Memory B cell (primary cell): ENCODE results near the gene MT3.

ENCODE experiments used
- ATAC-seq: fragments of 150-1000 bp; cut with Tn5 transposase; 2 replicates; pipeline ENCODE4 v1.10.0; 2021; ENCODE audit warnings: low read depth, mild to moderate bottlenecking, moderate library complexity
- DNase-seq, 2 donors: peaks; one replicate each; pipeline ENCODE4 v3.0.0; 2022; ENCODE audit warnings: low spot score in 2 of 2
- H3K27ac Mint-ChIP-seq: one replicate; pipeline ENCODE4 v1.8.0; 2022; ENCODE audit warnings: mild to moderate bottlenecking, moderate library complexity, mixed read lengths
- H3K27me3 Mint-ChIP-seq: one replicate; pipeline ENCODE4 v1.8.0; 2022; ENCODE audit warnings: mixed read lengths
- H3K36me3 Mint-ChIP-seq: one replicate; pipeline ENCODE4 v1.8.0; 2022; ENCODE audit warnings: mild to moderate bottlenecking, mixed read lengths
- H3K4me1 Mint-ChIP-seq: one replicate; pipeline ENCODE4 v1.8.0; 2022; ENCODE audit warnings: mixed read lengths
- H3K4me3 Mint-ChIP-seq: one replicate; pipeline ENCODE4 v1.8.0; 2022; ENCODE audit warnings: mild to moderate bottlenecking, moderate library complexity, mixed read lengths
- H3K9me3 Mint-ChIP-seq: one replicate; pipeline ENCODE4 v1.8.0; 2022; ENCODE audit warnings: mixed read lengths

Gene MT3

DNA sequence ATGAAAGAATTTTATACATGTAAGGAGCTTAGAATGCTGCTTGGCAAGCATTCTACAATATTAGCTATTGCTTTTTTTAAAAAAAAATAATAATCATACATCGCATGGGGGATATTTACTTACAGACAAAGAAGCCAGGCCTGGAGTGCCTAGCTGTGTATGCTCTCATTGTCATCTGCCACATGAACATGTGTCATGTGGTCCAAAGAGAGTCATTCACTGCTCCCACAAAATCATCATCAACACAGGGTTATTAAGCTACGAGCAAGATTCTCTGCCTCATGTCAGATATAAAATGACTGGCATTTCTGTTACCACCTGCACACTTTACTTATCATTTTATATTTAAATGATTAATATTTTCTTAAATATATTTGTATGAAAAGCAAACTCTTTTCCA lies 34.3 kb downstream of the MT3 start:
- no peak for DNase-seq
- no peak for ATAC-seq
- no peaks in the 10 kb centered on the region for H3K9me3 Mint-ChIP-seq
- H3K4me3 Mint-ChIP-seq, result no peak overlapping the region
- H3K27me3 Mint-ChIP-seq, result peaks cover 18% of the 10 kb centered on the region
- no peaks in the 10 kb centered on the region for H3K36me3 Mint-ChIP-seq
- peaks cover 10% of the 10 kb centered on the region for H3K4me1 Mint-ChIP-seq
- no peak overlapping the region for H3K27ac Mint-ChIP-seq

- ATAC-seq (peak; percentile 45), DNase-seq (no peak)
- Mint-ChIP-seq H3K4me1 (peaks cover 17% of the 10 kb centered on the region), H3K27me3 (peaks cover 16% of the 10 kb centered on the region), H3K4me3 (peak within 1 kb of the TSS; percentile 81), H3K36me3 (no peaks in the 10 kb centered on the region), H3K27ac (no peak within 1 kb of the TSS), H3K9me3 (no peaks in the 10 kb centered on the region)
Measured at GRCh38 chr16:56625140-56625942, 36.0 kb downstream of the MT3 start, which contains the start of gene MT1E. Gene MT1E (plus strand): TSS chr16:56625781. CDS start chr16:56625852, 71 bp downstream.

DNA sequence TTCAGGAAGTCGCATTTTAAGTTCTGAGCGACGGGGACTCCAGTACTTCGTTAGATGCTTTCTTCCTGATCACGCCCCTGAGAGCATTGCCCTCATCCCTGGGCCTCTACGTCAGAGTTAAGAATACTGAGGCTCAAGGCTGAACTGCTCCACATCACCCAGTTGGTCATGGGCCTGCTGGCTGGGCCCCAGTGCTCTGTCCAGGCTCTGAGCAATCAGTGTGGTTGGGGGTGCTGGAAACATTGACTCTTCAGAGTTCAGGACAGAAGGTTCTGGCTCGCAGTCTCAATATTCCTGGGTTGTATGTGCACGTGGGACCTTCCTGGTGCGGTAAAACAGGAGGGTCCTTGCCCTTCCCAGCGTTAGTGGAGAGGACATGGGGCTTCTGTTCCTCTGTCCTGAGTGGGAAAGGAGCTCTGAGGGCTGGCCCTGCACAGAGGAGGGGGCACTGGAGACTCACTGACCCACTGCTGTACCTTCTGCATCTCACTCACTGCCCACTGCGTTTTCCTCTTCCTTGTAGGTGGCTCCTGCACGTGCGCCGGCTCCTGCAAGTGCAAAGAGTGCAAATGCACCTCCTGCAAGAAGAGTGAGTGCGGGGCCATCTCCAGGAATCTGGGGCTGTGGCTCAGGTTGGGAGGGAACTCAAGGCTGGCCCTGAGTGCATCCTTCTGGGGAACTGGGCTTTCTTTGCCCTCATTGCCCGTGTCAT lies 36.8 kb downstream of the MT3 start:
- H3K27ac Mint-ChIP-seq, result no peak overlapping the region
- no peak for DNase-seq

GRCh38 chr16:56626685-56627084 lies 37.4 kb downstream of the MT3 start:
- H3K36me3 Mint-ChIP-seq, result no peaks in the 10 kb centered on the region
- ATAC-seq, result no peak

More for the DNA sequence above, 36.8 kb downstream of the MT3 start:
- peak overlapping the region; percentile 76 for H3K4me3 Mint-ChIP-seq
- no peaks in the 10 kb centered on the region for H3K36me3 Mint-ChIP-seq
- peaks cover 14% of the 10 kb centered on the region for H3K27me3 Mint-ChIP-seq
- no peak for ATAC-seq
- H3K9me3 Mint-ChIP-seq, result no peaks in the 10 kb centered on the region
- H3K4me1 Mint-ChIP-seq, result peaks cover 21% of the 10 kb centered on the region

DNA sequence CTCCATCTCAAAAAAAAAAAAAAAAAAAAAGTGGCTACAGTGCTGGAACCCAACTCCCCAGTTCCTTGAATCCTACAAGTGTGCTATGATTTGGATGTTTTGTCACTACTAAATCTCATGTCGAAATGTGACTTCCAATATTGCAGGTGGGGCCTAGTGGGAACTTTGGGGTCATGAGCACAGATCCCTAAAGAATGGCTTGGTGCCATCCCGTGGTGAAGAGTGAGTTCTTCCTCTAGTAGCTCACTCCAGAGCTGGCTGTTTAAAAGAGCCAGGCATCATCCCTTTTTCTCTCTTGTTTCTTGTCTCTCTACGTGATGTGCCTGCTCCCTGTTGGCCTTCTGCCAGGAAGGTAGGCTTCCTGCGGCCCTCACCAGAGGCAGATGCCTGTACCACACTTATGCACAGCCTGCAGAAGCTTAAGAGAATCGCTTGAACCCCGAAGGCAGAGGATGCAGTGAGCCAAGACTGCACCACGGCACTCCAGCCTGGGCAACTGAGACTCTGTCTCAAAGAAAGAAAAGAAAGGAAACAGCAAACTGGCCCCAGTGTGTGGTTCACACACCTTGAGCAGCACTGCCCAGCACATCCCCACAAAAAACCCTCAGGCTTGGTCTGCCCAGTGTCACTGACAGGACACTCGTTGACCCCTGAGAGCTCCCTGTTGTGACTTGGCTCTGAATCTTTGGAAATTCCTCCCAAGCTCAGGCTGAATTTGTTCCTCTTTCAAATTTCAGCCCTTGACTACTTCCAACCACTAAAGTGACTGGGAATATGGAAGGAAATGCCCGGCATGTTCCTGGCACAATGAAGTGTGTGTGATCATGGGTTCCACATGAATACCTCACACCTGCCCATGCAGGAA lies 39.4 kb downstream of the MT3 start:
- H3K9me3 Mint-ChIP-seq, result no peaks in the 10 kb centered on the region
- DNase-seq, result no peak
- no peak for ATAC-seq
- peaks cover 20% of the 10 kb centered on the region for H3K27me3 Mint-ChIP-seq
- no peaks in the 10 kb centered on the region for H3K36me3 Mint-ChIP-seq
- peaks cover 28% of the 10 kb centered on the region for H3K4me1 Mint-ChIP-seq
- no peak overlapping the region for H3K27ac Mint-ChIP-seq
- no peak overlapping the region for H3K4me3 Mint-ChIP-seq

More at GRCh38 chr16:56626685-56627084, 37.4 kb downstream of the MT3 start:
- no peak for DNase-seq
- Mint-ChIP-seq H3K9me3 (no peaks in the 10 kb centered on the region), H3K27me3 (peaks cover 15% of the 10 kb centered on the region), H3K27ac (no peak overlapping the region), H3K4me1 (peaks cover 21% of the 10 kb centered on the region), H3K4me3 (no peak overlapping the region)

- ATAC-seq, result no peak
- H3K27me3 Mint-ChIP-seq, result peaks cover 21% of the 10 kb centered on the region
- DNase-seq, result no peak
- no peak overlapping the region for H3K27ac Mint-ChIP-seq
- H3K4me1 Mint-ChIP-seq, result peaks cover 28% of the 10 kb centered on the region
- H3K9me3 Mint-ChIP-seq, result no peaks in the 10 kb centered on the region
- H3K36me3 Mint-ChIP-seq, result no peaks in the 10 kb centered on the region
- no peak overlapping the region for H3K4me3 Mint-ChIP-seq
Measured at GRCh38 chr16:56629531-56629930, 40.2 kb downstream of the MT3 start.

DNA sequence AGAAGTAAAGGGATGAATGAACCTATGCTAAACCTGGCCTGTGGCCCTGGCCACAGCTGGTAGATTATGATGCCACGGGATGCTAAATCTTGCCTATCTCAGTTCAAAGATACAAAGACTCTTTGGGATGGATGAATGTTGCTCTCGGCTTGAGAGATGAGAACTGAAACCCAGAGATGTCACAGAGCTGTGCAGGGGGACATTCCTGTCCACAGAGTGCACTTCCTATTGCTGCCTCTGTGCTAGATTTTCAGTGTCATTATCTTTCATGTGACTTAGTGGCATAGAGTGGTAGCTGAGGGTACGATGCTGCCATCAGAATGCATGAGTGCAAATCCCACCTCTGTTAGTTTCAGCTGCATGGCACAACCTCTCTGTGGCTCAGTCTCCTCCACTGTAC lies 40.8 kb downstream of the MT3 start:
- H3K4me1 Mint-ChIP-seq, result peaks cover 30% of the 10 kb centered on the region
- H3K36me3 Mint-ChIP-seq, result no peaks in the 10 kb centered on the region
- ATAC-seq (peak; percentile 96), DNase-seq (peak in 1 of 2 donors; percentile 47)
- H3K27me3 Mint-ChIP-seq, result peaks cover 24% of the 10 kb centered on the region
- no peak overlapping the region for H3K27ac Mint-ChIP-seq
- H3K9me3 Mint-ChIP-seq, result no peaks in the 10 kb centered on the region
- no peak overlapping the region for H3K4me3 Mint-ChIP-seq

DNA sequence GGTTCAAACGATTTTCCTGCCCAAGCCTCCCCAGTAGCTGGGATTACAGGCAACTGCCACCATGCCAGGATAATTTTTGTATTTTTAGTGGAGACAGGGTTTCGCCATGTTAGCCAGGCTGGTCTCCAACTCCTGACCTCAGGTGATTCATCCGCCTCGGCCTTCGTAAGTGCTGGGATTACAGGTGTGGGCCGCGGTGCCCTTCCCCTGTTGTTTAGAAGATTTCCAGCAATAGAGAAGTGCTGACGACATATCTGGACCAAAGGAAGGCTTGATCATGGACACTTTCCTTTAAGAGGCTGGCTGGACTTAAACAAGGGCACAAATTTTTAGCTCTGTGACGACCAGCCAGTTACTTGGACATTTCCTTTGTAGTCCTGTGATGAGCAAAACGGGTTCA lies 41.9 kb downstream of the MT3 start:
- DNase-seq (no peak), ATAC-seq (no peak)
- H3K27ac Mint-ChIP-seq, result no peak overlapping the region
- H3K36me3 Mint-ChIP-seq, result no peaks in the 10 kb centered on the region
- peaks cover 27% of the 10 kb centered on the region for H3K4me1 Mint-ChIP-seq
- H3K27me3 Mint-ChIP-seq, result peaks cover 21% of the 10 kb centered on the region
- H3K9me3 Mint-ChIP-seq, result no peaks in the 10 kb centered on the region
- H3K4me3 Mint-ChIP-seq, result no peak overlapping the region

- peaks cover 27% of the 10 kb centered on the region for H3K27me3 Mint-ChIP-seq
- ATAC-seq (no peak), DNase-seq (no peak)
- peaks cover 27% of the 10 kb centered on the region for H3K4me1 Mint-ChIP-seq
- H3K27ac Mint-ChIP-seq, result no peak overlapping the region
- no peaks in the 10 kb centered on the region for H3K9me3 Mint-ChIP-seq
- H3K36me3 Mint-ChIP-seq, result no peaks in the 10 kb centered on the region
- H3K4me3 Mint-ChIP-seq, result peak overlapping the region; percentile 78
Measured at GRCh38 chr16:56631832-56632155, 42.5 kb downstream of the MT3 start.

- Mint-ChIP-seq H3K4me1 (peaks cover 27% of the 10 kb centered on the region), H3K4me3 (peak within 1 kb of the TSS; percentile 78), H3K27ac (no peak within 1 kb of the TSS), H3K27me3 (peaks cover 27% of the 10 kb centered on the region), H3K36me3 (no peaks in the 10 kb centered on the region), H3K9me3 (no peaks in the 10 kb centered on the region)
- DNase-seq, result no peak
- no peak for ATAC-seq
Measured at GRCh38 chr16:56632156-56632847, 43.0 kb downstream of the MT3 start, which contains the start of gene MT1M. Gene MT1M (plus strand): TSS chr16:56632659. CDS start chr16:56632732, 73 bp downstream.

GRCh38 chr16:56632848-56633365 lies 43.6 kb downstream of the MT3 start:
- ATAC-seq (no peak), DNase-seq (no peak)
- no peaks in the 10 kb centered on the region for H3K36me3 Mint-ChIP-seq
- H3K27ac Mint-ChIP-seq, result no peak overlapping the region
- no peaks in the 10 kb centered on the region for H3K9me3 Mint-ChIP-seq
- H3K27me3 Mint-ChIP-seq, result peaks cover 30% of the 10 kb centered on the region
- H3K4me1 Mint-ChIP-seq, result peaks cover 30% of the 10 kb centered on the region
- H3K4me3 Mint-ChIP-seq, result peak overlapping the region; percentile 59

DNA sequence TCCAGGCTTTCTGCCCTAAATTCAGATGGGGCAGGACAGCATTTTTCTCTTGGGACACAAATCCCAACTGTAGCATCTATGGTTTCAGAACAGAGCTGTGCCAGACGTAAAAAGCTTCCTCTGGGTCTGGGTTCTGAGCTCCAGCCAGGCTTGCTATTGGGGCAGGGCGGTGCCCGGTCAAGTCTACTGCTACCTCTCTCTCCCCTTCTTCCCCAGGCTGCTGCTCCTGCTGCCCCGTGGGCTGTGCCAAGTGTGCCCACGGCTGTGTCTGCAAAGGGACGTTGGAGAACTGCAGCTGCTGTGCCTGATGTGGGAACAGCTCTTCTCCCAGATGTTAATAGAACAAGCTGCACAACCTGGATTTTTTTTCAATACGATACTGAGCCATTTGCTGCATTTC lies 44.2 kb downstream of the MT3 start:
- Mint-ChIP-seq H3K4me1 (peaks cover 31% of the 10 kb centered on the region), H3K9me3 (no peaks in the 10 kb centered on the region), H3K27ac (no peak overlapping the region), H3K4me3 (no peak overlapping the region), H3K27me3 (peaks cover 33% of the 10 kb centered on the region), H3K36me3 (no peaks in the 10 kb centered on the region)
- DNase-seq, result no peak
- ATAC-seq, result no peak

GRCh38 chr16:56634715-56635440 lies 45.5 kb downstream of the MT3 start:
- Mint-ChIP-seq H3K9me3 (no peaks in the 10 kb centered on the region), H3K4me1 (peaks cover 28% of the 10 kb centered on the region), H3K27me3 (peaks cover 35% of the 10 kb centered on the region), H3K27ac (no peak overlapping the region), H3K36me3 (no peaks in the 10 kb centered on the region), H3K4me3 (peak overlapping the region; percentile 31)
- ATAC-seq (no peak), DNase-seq (no peak)
